ENCODE results near the gene IRX4. TPM values are rescaled to one million over a fixed set of nuclear protein-coding genes. Genes with fewer than 3 reads are reported as not detected.
"Not testable (repeated sequence)": the region's sequence is repeated elsewhere in the genome, so short reads cannot be mapped to it uniquely, and the experiment has no call there.

The IRX4 gene
- total RNA-seq, 1 donor: not detected

DNA sequence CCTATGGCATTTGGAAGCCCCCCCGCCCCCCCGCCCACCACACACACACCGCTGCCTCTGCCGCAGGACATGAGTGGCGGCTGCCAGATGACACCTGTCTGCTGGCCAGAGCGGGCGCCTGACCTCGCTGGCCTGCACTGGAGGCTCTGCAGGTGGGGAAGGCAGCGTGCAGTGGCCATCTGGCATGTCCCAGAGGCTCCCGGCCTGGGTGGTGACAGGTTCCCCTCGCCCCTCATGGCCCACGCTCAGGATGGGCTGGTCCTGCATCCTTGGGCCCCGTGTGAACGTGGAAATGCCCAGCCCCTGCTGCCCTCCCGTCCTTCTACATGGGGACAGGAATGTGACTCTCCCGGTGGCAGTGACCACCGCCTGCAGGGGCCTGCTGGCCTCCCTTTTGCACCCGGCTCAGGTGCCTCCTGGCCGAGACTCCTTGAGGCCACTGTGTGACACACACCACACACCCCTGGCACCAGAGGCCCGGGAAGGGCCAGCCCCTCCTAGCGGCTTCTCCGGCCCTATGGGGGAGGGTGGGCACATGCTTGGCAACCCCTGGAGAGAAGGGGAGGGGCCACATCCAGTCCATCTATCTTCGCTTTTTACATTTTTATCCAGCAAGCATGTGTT lies 30.3 kb downstream of the IRX4 start:
- H3K4me3 ChIP-seq (ENCODE audit: low read length): no peak overlapping the region
- peaks cover 5% of the 10 kb centered on the region for H3K27me3 ChIP-seq (ENCODE audit: insufficient read depth, low read length)
- H3K4me1 ChIP-seq (ENCODE audit: insufficient read depth, low read length): no peaks in the 10 kb centered on the region
- H3K9me3 ChIP-seq (ENCODE audit: low read depth, low read length): no peaks in the 10 kb centered on the region

DNA sequence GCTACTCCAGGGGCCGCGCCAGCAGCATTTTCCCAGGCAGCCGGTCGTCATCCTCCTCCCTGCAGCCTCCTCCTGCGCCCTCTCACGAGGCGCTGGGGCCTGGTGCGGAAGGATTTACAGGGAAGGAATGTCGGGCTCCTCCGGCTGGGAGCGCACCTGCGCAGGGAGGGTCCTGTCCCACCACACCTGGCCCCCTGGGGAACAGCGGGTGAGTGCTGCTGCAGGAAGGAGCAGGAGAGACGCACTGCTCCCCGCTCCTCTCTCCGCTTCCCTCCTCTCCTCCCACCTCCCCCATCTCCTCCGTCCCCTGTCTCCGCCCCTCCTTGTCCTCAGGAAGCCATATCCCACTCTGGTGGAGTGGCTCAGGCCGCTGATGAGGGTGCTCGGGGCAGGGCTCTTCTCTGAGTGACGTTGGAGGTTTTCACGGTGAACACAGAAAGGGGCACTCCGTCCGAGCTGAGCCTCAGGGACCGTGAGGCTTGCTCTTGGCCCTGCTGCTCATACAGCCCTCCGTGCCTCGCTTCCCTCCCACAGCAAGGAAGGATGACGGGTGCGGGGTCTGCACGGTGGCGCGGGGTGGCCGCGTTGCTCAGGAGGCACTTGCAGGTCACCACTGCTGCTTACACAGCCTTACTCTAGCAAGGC lies 31.3 kb downstream of the IRX4 start:
- peaks cover 5% of the 10 kb centered on the region for H3K27me3 ChIP-seq (ENCODE audit: insufficient read depth, low read length)
- H3K9me3 ChIP-seq (ENCODE audit: low read depth, low read length): no peaks in the 10 kb centered on the region
- no peaks in the 10 kb centered on the region for H3K4me1 ChIP-seq (ENCODE audit: insufficient read depth, low read length)
- no peak overlapping the region for H3K4me3 ChIP-seq (ENCODE audit: low read length)

DNA sequence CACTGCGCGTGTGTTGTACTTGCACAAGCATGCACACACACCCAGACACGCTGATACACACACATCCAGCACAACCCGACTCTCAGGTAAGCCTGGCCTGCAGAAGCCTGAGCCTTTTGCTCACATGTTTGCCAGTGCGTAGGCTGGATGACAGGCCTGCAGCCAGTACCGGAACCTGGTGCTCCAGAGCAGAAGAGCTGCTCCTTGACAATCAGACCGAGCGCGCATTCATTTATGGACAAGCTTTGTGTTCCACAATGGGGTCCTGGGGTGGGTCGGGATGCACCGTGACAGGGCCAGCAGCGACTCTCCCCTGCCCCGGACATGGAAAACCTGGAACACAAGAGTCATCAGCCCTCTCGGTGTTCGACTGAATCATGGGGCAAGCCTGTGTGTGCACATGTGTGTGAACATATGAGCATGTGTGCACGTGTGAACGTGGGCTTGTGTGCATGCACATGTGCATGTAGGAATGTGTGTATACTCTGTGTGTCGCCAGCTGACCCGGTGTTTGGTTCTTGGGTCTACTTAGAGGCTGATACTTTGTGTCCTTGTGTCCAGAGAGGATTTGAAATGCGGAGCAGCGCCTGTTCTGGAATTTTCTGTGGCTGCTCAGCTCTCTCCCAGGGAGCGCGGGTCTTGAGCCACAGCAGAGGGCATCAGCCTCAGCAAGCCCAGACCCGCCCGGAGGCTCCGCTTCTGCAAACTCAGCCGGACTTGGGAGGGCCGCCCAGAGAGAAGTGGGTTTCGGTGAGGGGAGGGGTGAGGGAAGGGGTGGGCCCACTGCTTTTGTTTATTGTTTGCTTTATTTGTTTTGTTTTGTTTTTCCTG lies 32.2 kb downstream of the IRX4 start:
- Histone ChIP-seq H3K27me3 (ENCODE audit: insufficient read depth, low read length) (peaks cover 5% of the 10 kb centered on the region), H3K4me3 (ENCODE audit: low read length) (no peak overlapping the region), H3K9me3 (ENCODE audit: low read depth, low read length) (no peaks in the 10 kb centered on the region), H3K4me1 (ENCODE audit: insufficient read depth, low read length) (no peaks in the 10 kb centered on the region)

DNA sequence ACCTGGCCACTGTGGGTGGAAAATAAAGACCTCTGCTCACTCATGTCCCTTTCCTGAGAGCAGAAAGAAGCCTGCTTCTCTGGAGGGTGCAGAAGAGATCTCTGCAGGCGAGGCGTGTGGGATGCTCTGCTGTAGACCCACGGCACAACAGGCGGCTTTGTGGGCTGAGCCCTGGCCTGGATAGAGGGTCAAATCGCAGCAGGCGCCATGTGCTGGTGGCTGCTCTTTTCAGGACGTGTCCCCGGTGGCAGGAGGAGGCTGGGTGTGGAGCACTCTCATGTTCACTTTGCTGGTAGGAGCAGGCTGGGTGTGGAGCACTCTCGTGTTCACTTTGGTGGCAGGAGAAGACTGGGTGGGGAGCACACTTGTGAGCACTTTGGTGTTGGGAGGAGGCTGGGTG lies 35.1 kb downstream of the IRX4 start:
- Histone ChIP-seq H3K27me3 (ENCODE audit: insufficient read depth, low read length) (peaks cover 5% of the 10 kb centered on the region), H3K4me1 (ENCODE audit: insufficient read depth, low read length) (no peaks in the 10 kb centered on the region), H3K4me3 (ENCODE audit: low read length) (no peak overlapping the region), H3K9me3 (ENCODE audit: low read depth, low read length) (no peaks in the 10 kb centered on the region)

DNA sequence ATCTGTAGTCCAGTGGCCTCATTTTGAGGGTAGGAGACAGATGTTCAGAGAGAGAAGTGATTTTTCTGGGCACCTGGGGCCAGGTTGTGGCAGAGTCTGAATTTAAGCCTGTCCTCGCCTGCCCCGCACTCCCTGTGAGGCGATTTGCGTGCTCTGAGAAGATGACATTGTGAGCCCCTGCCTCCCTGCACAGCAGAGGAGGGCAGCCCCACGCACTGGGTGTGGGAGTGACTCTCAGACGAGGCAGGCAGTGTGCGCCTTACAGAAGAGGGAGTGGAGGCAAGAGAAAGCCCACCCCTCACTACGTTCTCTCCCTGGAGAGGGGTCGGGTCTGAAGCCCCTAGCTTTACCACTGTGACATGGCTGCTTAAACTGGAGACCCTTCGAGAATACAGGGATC lies 35.7 kb downstream of the IRX4 start:
- Histone ChIP-seq H3K4me3 (ENCODE audit: low read length) (no peak overlapping the region), H3K4me1 (ENCODE audit: insufficient read depth, low read length) (no peaks in the 10 kb centered on the region), H3K9me3 (ENCODE audit: low read depth, low read length) (no peaks in the 10 kb centered on the region), H3K27me3 (ENCODE audit: insufficient read depth, low read length) (peaks cover 5% of the 10 kb centered on the region)

DNA sequence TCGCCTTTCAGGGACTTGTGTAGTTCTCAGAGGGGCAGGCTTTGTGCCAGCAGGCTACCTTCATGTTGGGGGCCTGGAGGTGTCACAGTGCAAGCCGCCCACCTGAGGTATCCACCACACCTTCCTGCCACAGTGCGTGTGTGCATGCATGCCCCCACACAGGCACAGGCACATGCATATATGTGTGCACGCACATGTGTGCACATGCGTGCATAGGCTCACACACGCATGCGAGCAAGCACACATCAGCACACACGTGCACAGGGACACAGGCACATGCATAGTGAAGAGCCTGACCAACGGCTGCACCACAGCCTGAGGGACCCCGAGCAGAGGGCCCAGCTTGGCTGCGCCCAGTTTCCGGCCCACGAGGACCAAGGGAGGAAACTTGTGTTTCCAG lies 36.1 kb downstream of the IRX4 start:
- H3K4me3 ChIP-seq (ENCODE audit: low read length): no peak overlapping the region
- H3K27me3 ChIP-seq (ENCODE audit: insufficient read depth, low read length): peaks cover 5% of the 10 kb centered on the region
- no peaks in the 10 kb centered on the region for H3K9me3 ChIP-seq (ENCODE audit: low read depth, low read length)
- no peaks in the 10 kb centered on the region for H3K4me1 ChIP-seq (ENCODE audit: insufficient read depth, low read length)

DNA sequence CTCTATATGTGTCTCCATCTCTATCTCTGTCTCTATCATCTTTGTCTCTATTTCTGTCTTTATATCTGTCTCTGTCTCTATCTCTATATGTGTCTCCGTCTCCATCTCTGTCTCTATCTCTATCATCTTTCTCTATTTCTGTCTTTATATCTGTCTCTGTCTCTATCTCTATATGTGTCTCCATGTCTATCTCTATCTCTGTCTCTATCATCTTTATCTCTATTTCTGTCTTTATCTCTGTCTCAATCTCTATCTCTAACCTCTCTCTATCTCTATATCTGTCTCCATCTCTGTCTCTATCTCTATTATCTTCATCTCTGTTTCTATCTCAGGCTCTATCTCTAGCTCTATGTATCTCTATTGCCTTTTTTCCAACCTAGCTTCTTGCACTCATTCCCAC lies 37.0 kb downstream of the IRX4 start:
- H3K4me1 ChIP-seq (ENCODE audit: insufficient read depth, low read length): no peaks in the 10 kb centered on the region
- no peaks in the 10 kb centered on the region for H3K9me3 ChIP-seq (ENCODE audit: low read depth, low read length)
- H3K27me3 ChIP-seq (ENCODE audit: insufficient read depth, low read length): peaks cover 5% of the 10 kb centered on the region
- no peak overlapping the region for H3K4me3 ChIP-seq (ENCODE audit: low read length)

DNA sequence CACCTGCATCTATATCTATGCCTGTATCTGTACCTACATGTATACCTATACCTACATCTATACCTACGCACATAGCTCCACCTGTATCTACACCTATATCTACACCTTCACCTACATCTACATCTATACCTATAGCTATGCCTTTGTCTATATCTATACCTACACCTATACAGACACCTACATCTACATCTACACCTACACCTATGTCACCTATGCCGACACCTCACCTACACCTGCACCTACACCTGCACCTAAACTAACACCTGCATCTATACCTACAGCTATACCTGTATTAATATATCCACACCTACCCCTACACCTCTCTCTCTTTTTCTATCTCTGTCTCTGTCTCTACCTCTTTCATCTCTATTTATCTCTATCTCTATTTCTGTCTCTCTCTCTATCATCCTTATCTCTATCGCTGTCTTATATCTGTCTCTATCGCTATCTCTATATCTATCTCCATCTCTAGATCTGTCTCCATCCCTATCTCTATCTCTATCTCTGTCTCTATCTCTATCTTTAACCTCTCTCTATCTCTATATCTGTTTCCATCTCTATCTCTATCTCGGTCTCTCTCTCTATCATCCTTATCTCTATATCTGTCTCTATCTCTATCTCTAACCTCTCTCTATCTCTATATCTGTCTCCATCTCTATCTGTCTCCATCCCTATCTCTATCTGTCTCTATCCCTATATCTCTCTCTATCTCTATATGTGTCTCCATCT lies 37.9 kb downstream of the IRX4 start:
- Histone ChIP-seq H3K4me1 (ENCODE audit: insufficient read depth, low read length) (no peaks in the 10 kb centered on the region), H3K9me3 (ENCODE audit: low read depth, low read length) (no peaks in the 10 kb centered on the region), H3K4me3 (ENCODE audit: low read length) (no peak overlapping the region), H3K27me3 (ENCODE audit: insufficient read depth, low read length) (no peaks in the 10 kb centered on the region)

DNA sequence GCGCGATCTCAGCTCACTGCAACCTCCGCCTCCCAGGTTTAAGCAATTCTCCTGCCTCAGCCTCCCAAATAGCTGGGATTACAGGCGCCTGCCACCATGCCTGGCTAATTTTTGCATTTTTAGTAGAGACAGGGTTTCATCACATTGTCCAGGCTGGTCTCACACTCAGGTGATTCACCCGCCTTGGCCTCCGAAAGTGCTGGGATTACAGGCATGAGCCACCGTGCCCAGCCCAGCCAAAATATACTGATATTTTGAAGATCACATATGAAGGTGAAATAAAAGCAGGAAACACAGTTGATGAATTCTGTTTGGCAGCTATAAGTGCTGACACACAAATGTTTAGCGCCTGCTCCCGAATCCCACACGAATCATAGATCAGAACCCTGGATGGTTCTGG lies 39.0 kb downstream of the IRX4 start:
- not testable (repeated sequence) for H3K4me1 ChIP-seq (ENCODE audit: insufficient read depth, low read length); H3K9me3 ChIP-seq (ENCODE audit: low read depth, low read length); H3K4me3 ChIP-seq (ENCODE audit: low read length); H3K27me3 ChIP-seq (ENCODE audit: insufficient read depth, low read length)

DNA sequence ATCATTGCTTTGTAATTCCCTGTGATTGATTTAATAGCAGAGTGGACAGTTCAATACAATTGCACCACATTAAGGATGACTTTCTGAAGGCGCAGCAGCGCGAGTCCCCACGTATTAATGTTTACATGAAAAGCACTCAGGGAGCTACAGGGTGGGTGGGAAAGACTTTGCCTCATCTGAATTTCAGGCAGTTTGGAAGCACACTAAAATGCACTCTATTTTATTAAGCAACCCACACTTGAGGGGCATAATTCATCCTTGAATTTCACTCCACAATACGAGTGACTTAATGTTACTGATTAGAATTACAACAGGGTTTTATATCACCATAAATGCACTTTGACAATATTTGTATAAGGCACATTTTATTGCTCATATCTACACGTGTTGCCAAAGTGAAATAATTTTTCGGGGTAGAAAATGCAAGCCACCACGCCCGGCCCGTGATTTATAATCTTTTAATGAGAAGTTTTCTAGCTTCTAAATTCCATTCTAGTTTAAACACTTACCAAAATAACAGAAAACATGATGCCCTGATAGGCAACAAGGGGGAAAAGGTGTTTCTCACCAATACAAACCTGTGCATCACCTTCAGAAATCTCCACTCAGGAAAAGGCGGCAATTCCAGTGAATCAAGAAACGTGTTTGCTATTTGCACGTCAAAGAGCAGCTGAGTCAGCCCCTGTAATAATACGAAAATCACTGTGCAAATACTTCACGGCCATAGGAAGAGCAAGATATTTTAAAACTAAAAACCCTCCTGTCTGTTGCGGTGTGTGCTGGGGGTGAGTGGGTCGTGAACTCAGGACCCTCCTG lies 40.5 kb downstream of the IRX4 start:
- H3K4me3 ChIP-seq (ENCODE audit: low read length): no peak overlapping the region
- H3K9me3 ChIP-seq (ENCODE audit: low read depth, low read length): no peaks in the 10 kb centered on the region

DNA sequence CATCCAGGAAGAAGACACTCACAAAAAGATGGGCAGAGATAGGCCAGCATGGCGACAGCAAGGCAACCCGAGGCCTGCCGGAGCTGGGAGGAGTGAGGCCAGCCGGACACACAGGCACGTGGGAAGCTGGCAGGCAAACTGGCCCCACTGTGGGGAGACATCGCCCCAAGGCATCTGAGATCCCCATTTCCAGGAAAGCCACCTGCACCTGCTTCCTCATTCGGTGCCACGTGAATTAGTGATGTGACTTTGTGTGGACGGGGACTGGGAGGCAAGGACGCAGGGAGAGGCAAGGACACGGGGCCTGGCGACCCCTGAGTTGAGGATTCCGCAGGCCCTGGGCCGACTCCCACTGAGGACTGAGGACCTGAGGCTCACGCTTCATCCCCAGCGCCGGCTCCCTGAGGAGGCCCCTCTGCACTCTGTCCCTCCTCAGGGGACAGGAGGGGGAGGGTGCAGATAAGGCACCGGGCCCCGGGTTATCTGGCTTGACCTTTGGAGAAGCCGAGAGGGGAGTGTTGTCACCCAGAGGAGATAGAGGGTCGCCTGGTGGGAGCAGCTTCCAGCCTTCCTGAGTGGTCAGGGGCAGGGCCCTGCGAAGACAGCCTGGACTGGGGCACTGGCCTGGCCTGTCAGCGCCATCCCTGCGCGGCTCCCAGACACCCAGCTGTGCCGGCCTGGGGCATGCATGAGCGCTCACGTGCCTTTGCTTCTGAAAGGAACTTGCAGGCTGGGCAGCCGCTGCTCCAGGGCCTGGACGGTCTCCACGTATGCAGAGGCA lies 41.8 kb downstream of the IRX4 start:
- H3K9me3 ChIP-seq (ENCODE audit: low read depth, low read length): no peaks in the 10 kb centered on the region
- no peak overlapping the region for H3K4me3 ChIP-seq (ENCODE audit: low read length)
- H3K27me3 ChIP-seq (ENCODE audit: insufficient read depth, low read length): no peaks in the 10 kb centered on the region
- H3K4me1 ChIP-seq (ENCODE audit: insufficient read depth, low read length): no peaks in the 10 kb centered on the region

More for the DNA sequence above, 40.5 kb downstream of the IRX4 start:
- no peaks in the 10 kb centered on the region for H3K27me3 ChIP-seq (ENCODE audit: insufficient read depth, low read length)
- H3K4me1 ChIP-seq (ENCODE audit: insufficient read depth, low read length): no peaks in the 10 kb centered on the region

DNA sequence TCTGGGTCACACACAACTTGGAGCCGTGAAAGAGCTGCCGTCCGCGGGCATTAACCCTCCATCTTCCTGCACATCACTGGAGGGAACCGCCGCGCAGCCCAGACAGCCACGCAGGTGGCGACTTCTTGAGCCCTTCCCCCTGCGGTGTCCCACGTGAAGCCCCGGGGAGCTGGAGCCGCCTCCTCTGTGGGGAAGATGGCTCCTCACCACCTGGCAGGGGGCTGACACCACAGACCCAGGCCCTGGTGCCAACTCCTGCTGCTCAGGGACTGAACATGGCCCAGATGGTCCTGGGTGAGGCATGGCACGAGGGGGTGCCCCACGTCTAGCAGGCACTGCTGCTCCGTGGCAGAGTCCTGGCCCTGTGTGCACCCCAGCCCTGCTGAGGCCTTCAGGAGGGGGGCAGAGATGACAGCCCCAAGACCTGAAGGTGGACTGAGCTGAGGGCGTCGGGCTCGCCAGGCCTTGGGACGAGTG lies 42.6 kb downstream of the IRX4 start:
- Histone ChIP-seq H3K4me1 (ENCODE audit: insufficient read depth, low read length) (no peaks in the 10 kb centered on the region), H3K27me3 (ENCODE audit: insufficient read depth, low read length) (no peaks in the 10 kb centered on the region), H3K4me3 (ENCODE audit: low read length) (no peak overlapping the region), H3K9me3 (ENCODE audit: low read depth, low read length) (no peaks in the 10 kb centered on the region)

DNA sequence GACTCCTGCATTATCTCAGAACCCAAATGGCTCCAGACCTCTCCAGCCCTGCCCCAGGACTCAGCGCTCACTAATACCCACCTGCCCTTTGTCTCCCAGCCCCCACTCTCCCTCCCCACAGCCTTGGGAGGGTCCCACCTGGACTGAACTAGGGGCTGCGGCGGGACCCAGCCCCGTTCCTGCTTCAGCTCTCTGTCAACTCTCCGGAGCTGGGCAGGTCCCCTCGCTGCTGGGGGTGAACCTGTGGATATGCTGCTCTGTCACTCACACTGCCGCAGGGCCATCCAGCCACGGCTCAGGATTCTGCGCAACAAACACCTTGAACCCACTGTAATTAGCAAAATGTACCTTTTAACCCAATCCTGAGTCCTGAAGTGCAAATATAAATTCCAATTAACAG lies 44.7 kb downstream of the IRX4 start:
- Histone ChIP-seq H3K9me3 (ENCODE audit: low read depth, low read length) (no peaks in the 10 kb centered on the region), H3K4me3 (ENCODE audit: low read length) (no peak overlapping the region), H3K27me3 (ENCODE audit: insufficient read depth, low read length) (no peaks in the 10 kb centered on the region), H3K4me1 (ENCODE audit: insufficient read depth, low read length) (no peaks in the 10 kb centered on the region)

Measured in mononuclear cell (primary cell).